NCI-H1436 treated with DMSO at 0.1 percent for 48 hours (cell line): ENCODE data around the gene PUM1.
"Not testable (repeated sequence)": the region's sequence is repeated elsewhere in the genome, so short reads cannot be mapped to it uniquely, and the experiment has no call there.

Experiments used
- DNase-seq: peaks from one replicate; lab custom pipeline; 2025; lab: John Stamatoyannopoulos, UW

Gene PUM1

DNA sequence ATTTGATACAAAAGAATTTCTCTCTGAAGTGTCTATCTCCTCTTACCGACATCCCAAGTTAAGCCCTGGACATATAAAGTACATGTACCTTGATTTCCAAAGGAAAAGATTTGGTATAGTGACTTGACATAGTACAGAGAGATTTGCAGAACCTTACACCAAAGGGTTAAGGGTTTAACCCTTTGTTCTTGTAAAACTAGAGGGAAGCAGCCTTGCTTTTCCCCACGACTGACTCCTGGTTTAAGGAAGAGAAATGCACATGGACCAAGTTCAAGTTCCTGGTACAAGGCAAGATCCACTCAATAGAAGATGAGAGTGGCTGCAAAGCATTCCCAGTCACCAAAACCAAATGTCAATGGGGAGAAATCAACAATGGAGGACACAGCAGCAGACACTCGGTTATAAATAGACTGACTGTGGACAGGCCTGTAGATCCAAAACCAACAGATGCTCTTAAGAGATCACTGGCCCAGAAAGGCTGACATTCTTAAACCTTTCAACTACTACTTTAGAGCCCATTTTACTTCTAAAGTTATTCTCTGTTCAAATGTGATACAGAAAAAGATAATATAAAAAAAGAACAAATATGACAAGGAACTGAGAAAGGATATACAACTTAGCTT lies 69.4 kb downstream of the PUM1 start:
- DNase-seq = no peak

DNA sequence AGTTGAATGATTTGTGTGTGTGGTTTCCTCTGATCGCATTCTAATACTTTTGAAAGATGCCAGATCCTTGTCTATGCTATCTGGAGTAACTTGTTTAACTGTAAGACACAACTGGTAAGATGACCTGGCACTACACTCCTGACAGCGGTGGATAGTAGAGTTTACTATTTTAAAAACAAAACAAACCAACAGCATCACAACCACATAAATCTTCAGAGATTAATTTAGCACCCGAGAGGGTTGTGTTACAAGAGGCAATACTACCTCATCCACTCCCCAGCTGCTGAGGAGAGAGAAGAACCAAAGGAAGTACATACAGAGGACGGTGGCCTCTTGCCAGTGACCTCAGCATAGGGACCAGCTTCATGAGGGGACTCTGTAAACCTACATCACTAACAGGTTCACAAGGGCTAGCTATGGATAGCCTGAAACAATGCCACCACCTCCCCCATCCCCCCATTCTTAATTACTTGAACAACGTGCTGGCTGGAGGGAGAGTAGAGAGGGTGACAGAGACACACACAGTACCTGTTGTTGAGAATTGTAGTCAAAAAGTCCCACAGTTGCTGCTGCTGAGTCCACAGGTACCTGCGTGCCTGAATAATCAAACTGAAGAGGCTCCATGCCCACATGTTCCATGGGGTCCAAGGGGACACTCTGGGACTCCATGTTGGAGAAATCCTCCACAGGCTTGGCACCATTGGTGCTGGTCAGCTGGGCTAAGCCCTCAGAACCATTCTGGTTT lies 73.5 kb downstream of the PUM1 start:
- no peak for DNase-seq

DNA sequence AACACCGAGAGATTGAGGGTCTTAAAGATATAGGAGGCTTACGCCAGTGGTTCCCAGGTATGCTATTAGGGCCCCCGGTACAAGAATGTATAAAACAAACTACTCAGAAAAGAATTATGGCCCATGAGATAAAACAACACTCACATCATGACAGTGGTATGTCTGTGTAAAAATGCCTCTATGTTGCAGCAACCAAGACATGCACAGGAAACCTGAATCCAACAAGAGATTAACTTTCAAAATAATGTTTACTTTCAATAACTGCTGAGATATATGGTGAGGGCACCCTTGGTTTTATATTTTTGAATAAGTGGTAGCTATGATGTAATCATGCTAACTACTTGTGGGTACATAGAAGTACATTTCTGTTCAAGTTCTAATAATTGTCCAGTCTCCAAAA lies 74.9 kb downstream of the PUM1 start:
- no peak for DNase-seq

DNA sequence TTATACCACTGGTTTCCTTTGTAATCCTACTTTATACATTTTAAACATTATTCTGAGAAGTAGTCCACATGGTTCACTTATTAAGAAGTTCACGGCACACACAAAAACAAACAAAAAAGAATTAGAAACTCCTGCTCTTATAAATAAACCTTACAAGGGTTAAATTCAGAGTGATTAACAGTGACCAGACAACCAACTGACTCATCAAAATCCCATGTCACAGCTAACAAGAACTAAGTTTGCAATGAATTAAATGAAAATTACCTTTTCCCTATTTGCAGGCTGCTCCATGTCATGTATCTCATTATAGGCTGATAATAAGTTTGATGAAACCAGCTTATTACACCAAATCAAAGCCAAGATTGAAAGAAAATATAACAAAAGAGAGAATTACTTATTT lies 77.5 kb downstream of the PUM1 start:
- no peak for DNase-seq

DNA sequence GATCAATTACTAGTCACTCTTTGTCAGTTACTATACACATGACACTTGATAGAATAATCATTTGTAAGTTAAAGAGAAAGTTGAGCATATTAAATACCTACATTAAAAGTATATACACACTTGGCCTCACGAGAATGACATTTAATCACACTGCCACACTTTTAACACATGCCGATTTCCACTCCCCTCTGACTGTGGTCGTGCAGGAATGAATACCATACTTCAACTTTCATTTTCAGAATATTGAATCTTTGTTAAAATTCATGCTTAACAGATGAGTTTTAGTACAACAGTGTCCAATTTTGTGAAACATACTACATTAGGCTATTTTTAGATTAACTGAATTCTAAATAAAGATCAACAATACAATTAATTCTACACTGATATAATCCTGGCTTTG lies 78.8 kb downstream of the PUM1 start:
- no peak for DNase-seq

DNA sequence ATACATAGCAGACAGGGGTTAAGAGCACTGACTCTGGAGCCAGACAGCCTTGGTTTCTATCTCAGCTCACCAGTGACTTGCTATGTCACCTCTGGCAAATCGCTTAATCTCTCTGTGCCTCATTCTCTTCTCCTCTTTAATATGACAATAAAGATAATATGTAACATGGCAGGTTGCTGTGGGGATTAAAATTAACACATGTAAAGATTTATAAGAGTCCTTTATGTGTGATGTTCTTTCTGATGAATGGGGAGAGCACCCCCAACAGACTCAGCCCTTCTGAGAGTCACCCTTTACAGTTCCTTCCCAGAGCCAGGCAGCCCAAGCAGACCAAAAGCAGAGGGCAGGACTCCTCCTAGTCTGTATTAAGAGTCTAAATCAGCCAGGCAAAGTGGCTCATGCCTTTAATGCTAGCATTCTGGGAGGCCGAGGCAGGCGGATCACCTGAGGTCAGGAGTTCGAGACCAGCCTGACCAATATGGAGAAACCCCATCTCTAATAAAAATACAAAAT lies 80.5 kb downstream of the PUM1 start:
- DNase-seq = no peak

DNA sequence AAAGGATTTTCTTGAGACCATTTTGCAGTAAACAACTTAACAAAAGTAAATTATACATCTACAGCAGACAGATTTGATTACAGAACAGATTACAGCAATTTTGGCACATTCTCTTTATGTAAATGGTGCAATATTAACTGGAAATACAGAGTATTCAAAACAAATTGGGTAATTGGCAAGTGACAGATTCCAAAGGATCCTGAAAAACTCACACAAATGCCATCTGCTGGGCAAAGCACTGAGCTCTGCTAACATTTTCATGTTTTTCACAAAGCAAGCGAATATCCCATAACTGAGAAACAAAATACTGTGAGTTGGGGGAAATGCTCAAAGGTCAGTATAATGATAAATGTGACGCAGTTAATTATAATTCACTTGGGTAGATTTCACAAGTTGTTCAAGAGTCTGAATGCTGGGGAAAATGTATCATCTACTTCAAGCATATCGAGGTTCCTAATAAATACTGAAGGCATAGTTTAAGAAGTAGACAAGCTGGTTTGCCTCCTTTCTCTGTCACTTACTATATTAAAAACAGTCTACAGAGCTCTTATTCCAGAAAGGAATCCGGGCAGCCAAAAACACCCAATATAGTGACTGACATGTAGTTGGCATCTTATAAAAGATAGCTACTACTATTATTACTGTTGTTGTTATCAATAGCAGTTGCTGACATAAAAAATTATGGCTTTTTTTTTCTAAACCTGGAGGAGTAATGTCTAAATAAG lies 81.2 kb downstream of the PUM1 start:
- DNase-seq = no peak

DNA sequence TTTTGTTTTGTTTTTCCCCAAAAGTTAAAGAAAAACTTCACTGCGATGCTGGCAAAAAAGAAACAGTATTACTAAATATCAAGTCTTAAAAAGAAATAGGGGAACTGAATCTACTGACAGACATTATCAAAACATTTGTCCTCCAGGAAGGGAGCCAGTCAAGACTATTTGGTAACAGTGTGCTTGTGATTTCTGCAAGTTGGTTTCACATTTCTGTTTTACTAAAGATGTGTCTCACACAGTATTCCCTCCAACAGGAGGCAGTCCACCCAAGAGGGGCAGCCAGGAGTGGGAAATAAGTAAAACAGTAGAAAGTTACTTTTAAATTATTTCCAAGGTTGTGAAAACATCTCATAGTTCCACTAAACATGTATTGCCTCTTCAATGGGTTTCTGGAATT lies 82.6 kb downstream of the PUM1 start:
- DNase-seq = no peak

DNA sequence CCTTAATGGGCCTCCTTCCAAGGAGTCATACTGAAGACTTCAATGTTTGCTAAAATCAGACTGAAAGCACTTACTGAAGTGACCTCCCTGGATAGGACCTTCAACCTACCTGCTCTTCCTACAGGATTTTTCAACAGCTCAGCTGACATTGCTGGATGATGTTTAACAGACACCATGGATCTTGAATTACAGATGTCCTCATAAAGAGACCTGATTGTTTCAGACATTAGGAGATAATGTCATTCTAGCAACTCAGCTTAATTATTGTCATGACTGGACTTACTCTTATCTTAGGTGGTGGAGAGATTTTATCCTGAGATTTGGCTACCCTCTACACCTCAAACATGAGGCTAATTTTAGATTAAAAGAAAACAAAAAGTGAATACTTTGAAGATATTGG lies 83.1 kb downstream of the PUM1 start:
- no peak for DNase-seq

DNA sequence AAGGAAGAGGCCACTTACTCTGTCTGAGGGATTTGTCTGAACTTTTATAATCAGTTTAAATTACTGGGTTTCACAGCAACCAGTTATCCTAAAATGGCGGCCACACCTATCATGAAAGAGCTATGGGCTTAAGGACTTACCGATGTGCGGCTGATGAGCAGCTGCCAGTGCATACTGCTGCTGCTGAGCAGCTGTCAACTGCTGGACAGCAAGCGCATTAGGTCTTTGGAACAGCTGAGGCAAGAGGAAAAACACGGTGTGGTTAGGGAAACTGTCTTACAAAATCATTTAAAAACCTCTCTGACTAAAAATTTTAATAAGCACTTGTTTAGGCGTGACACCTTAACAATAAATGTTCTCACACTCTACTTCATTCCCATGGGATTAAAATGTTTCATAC lies 84.3 kb downstream of the PUM1 start:
- no peak for DNase-seq

DNA sequence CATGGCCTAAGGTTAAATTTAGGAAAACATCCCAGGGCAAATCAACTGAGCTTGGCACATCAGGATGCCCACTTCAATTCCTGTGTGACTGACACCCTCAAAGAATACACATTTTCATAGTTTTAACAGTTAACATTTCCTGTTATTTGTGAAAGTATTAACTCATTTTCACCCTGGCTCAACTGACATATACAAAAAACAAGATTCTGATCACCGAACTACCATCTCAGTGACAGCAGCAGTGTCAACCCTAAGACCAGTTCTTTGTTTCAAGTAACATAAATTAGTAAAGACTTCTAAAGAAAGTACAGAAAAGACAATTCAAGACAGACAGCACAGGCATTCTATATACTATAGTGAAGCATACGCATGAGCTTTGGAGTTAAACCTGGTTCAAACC lies 88.0 kb downstream of the PUM1 start:
- DNase-seq = no peak

DNA sequence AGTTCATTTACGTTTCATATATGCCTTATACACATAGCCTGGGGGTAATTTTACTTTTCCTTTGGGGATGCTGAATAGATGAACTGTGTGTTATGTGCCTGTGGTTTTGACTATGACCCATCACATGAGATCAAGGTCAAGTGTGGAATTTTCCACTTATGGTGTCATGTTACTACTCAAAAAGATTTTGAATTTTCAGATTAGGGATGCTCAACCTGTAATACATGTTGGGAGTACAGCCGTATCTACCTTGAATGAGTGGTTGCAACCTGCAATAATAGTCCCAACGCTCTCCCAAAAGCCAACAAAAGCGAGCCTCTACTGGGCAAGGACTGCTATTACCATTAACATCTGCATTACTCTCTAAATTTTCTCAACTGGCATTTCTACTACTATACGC lies 88.4 kb downstream of the PUM1 start:
- no peak for DNase-seq

DNA sequence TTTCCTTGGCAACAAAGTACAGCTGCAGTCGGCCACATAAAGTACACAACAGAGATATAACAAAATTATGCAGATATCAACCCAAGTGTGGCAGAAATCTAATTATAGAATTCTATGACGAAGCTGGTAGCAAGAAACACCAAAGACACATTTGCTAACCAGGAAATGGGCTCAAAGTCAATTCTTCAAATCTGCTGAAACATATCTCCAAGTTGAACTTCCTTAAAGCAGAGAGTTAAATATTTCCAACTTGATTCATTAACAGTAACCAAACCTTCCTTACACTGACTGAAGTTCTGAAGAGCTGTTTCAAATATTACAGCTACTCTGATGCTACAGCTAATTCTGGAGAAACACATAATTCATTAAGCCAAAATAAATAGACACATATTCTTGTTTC lies 89.4 kb downstream of the PUM1 start:
- DNase-seq = no peak

DNA sequence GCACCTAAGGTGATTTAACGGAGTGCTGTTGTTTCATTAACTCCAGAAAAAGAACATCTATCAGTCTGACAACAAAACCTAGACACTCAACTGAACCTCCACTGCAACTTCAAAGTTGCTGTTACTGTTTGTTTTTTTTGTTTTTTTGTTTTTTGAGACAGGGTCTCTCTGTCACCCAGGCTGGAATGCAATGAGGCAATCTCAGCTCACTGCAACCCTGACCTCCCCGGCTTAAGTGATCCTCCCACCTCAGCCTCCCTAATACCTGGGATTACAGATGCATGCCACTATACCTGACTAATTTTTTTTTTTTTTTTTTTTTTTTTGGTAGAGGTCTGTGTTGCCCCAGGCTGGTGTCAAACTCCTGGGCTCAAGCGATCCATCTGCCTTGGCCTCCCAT lies 90.3 kb downstream of the PUM1 start:
- DNase-seq = no peak

DNA sequence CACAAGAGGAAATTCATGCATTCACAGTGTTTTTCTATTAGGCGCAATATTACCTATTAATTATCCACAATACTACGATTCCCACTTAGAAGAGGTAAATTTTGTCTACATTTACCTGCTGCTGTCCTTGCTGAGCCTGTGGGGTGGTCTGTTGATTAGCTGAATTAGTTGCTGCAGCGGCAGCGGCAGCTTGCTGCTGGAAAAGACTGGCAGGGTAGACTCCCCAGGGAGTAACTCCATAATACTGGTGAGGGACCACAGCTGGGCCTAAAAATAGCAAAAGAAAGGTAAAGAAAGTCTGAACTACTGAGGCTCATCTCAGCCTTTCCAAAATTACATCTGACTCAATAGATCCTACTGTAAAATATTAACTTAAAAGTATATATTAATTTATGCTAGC lies 91.0 kb downstream of the PUM1 start:
- DNase-seq = no peak

DNA sequence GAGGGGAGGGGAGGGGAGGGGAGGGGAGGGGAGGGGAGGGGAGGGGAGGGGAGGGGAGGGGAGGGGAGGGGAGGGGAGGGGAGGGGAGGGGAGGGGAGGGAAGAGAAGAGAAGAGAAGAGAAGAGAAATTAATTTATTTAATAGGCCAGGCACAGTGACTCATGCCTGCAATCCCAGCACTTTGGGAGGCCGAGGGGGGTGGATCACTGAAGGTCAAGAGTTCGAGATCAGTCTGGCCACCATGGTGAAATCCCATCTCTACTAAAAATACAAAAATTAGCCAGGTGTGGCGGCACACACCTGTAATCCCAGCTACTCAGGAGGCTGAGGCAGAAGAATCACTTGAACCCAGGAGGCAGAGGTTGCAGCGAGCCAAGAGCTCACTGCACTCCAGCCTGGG lies 93.2 kb downstream of the PUM1 start:
- DNase-seq = not testable (repeated sequence)

DNA sequence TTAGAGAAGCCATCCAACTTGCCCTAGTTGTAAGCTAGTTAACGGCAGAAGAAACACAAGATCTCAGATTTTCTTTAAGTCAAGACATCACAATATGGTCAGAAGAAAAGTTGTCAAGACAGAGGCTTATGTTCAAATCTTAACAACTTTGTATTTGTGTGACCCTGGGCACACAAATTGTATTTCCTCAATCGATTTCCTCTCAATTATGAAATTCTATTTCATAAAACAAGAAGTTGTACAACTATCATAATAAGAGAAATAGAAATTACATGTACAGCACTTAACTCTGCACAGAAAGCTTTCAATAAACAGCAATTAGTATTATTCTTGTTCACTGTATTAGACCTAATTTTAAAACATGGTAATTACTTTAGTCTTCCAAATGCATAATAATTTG lies 94.0 kb downstream of the PUM1 start:
- no peak for DNase-seq

DNA sequence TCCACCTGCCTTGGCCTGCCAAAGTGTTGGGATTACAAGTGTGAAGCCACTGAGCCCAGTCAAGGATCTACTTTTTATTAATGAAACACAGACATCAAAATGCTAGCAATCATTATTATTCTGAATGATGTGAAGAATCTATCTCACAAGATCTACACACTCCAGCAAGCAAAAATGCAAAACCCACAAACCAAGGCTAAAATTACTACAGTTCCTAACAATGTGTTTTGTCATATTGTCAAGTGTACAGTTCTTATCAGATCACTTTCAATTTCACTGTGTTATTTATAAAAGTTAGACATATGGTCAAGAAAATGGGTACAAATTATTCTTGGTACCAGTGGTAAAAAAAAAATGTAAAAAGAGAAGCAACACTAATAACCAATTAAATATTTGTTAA lies 95.6 kb downstream of the PUM1 start:
- DNase-seq = no peak

DNA sequence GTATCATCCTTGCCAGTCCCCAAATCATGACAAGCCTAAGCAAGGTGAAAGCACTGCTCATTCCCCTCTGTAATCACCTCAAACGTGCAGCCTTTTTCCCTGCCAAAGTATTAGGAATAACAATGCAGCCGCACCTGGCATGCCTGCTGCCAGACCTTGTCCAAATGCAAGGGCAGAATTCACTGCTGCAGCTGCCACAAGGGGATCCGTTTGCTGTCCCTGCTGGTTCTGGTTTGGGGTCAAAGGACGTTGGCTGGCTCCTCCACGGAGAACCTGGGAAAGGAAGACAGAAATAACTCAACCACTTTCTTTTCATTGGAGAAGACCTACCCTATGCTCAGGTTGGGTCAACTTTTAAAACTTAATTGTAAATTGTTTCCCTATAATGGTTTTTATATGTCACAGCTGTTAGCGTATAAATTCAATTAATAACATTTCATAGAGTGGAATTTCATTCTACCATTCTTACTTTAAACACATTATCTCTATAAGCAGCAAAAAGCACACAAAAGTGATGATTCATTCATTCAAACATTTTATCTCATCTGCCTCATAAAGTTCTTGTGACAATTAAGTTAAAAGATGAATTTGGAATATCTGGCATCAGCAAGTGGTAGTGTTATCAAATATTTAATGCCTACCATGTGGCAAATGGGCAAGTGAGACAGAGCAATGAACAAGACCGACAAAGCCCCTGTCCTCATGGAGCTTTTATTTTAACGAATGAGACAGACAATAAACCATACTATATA lies 97.1 kb downstream of the PUM1 start:
- DNase-seq = no peak

DNA sequence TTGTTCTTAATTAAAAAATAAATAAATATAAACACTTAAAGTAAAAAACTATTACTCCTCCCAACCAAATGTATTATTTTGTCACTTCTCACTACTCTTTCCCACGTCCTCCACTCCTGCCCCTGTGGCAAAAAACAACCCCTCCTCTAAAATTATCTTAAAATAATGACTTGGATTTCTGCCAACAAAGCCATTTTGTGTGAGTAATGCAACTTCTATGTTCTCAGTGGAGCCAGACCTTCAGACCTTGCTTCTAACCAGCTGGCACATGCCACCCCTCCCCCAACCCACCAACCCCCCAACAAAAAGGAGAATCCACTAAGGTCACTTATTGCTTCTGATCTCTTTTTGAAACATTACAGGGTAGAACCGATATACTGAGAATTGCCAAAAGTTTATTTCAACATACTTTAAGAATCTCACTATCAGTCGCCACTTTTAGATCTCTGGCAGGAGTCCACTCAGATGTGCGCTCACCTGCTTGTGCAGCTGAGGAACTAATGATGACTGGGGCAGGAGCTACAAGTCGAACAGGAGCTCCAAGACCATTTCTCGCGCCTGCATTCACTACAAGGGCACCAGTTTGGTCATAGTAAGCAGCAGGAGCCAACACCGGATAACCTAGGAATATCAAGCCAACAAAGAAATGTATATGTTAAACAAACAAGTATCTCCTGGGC lies 98.7 kb downstream of the PUM1 start:
- DNase-seq = peak; percentile 75

DNA sequence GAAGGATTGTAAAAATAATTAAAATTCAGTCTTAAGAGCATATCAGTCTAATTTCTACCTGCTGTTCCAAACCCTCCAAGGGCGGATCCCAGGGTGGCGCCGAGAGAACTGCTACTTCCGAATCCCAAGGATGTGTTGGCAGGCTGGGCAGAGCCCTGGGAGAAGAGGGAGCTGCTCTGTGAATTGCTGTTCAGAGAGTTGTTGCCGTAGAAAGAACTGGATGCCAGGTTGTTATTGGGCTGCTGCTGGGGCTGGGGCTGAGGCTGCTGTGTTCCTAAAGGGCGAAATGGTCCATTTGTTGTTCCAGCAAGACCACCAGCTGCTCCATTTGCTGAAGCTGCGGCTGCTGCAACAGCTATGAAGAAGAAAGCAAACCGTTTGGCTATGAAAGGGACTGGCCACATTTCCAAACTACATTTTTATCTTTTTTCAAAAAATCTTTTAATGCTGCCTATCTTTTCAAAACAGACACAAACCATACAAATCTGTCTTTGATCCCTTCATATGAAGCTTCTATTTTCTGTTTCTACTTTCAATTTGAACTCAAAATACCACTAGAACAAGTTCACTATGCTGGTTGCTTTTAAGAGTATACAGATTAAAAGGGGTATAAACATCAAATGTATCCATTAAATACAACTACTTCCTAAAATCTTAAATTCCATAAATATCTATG lies 99.5 kb downstream of the PUM1 start:
- DNase-seq = no peak
